A673 (cell line): ENCODE results near the gene PTPA.

Experiments
- CTCF ChIP-seq: fragments of 300-800, 200-600 bp; sonication (generic); conservative IDR thresholded peaks from 2 replicates; pipeline ENCODE4 v1.5.1; 2017; ENCODE audit warnings: low read depth, mild to moderate bottlenecking, antibody characterized with exemption, low read length, moderate library complexity, mixed read lengths
- EZH2 ChIP-seq: fragments of 200-600 bp; sonication (generic); IDR thresholded peaks from 2 replicates; pipeline ENCODE4 v1.6.1; 2017; ENCODE audit warnings: borderline replicate concordance, low read depth, mild to moderate bottlenecking, mixed read lengths, antibody characterized with exemption, low read length; ENCODE audit not compliant: poor library complexity, severe bottlenecking

GRCh38 chr9:129063061-129063460, 48.2 kb upstream of the PTPA start:
- no peak for TF ChIP-seq CTCF
- no peak for TF ChIP-seq EZH2
